Pancreas (tissue), 10 donors: ENCODE measurements around the gene NT5DC1. TPM values are rescaled to one million over a fixed set of nuclear protein-coding genes. Genes with fewer than 3 reads are reported as not detected.
"Not testable (repeated sequence)": the region's sequence is repeated elsewhere in the genome, so short reads cannot be mapped to it uniquely, and the experiment has no call there.

Experiments
- ATAC-seq, 4 donors: fragments of 200-7000 bp; cut with Tn5 transposase; one replicate each; pipeline versions ENCODE4 v1.8.0 to v1.9.1; 2020; ENCODE audit warnings: mild to moderate bottlenecking in 4 of 4, moderate library complexity in 4 of 4
- DNase-seq, 6 donors: peaks; one replicate each; pipeline ENCODE4 v3.0.0-alpha.2; 2020
- FAIRE-seq: peaks from 2 replicates; lab custom pipeline; 2012; peaks lifted over from hg19 to GRCh38; lab: Jason Lieb, UNC
- H3K27ac ChIP-seq, 4 donors: fragments of 200-600 bp; sonication (generic); 1 replicate in 3 of 4; 2 replicates in 1 of 4; pipeline versions ENCODE4 v1.5.0 to v1.8.0; 2020
- H3K27me3 ChIP-seq, 4 donors: fragments of 200-600 bp; one replicate each; pipeline ENCODE4 v1.8.0; 2021
- H3K36me3 ChIP-seq, 3 donors: fragments of 200-600 bp; sonication (generic) in 1 of 3; one replicate each; pipeline versions ENCODE4 v1.5.0 to v1.8.0; 2020 to 2021
- H3K4me1 ChIP-seq, 3 donors: fragments of 200-600 bp; one replicate each; pipeline ENCODE4 v1.8.0; 2021
- H3K4me3 ChIP-seq, 4 donors: fragments of 200-600 bp; sonication (generic) in 2 of 4; one replicate each; pipeline versions ENCODE4 v1.5.0 to v1.8.0; 2020 to 2021
- H3K9me3 ChIP-seq, 4 donors: fragments of 200-600 bp; one replicate each; pipeline ENCODE4 v1.8.0; 2021
- CTCF ChIP-seq, 4 donors: fragments of 200-600 bp; sonication (generic) in 3 of 4; IDR thresholded peaks; one replicate each; pipeline versions ENCODE4 v1.5.0 to v1.8.0; 2021; ENCODE audit warnings: antibody characterized with exemption in 4 of 4
- WGBS, 2 donors: extraction: QIAGEN DNeasy Blood & Tissue Kit; methylation state at CpG; one replicate each; pipeline ENCODE4 v1.1.7; 2013; 5-methylcytosine and 5-hydroxymethylcytosine counted together
- intact Hi-C, 3 donors: fragments of 100-400 bp; cut with DNase I; formaldehyde crosslinking; loops; one replicate each; pipeline versions ENCODE4 v1.11.1 to v1.14.2; 2022
- polyA plus RNA-seq, 2 donors: library from polyadenylated mRNA; stranded (reverse); fragments of 200-250 nt; gene quantifications; one replicate each; pipeline ENCODE4 v1.2.3, GENCODE V29; 2013
- total RNA-seq, 6 donors: library from RNA; stranded (reverse); fragmentation: NEBNext Ultra II Directional in 4 of 6; extraction: Animal tissue kit (Norgen Biotek cat#: 25700) in 4 of 6; gene quantifications; one replicate each; pipeline versions ENCODE4 v1.2.1 to v1.2.4, GENCODE V29; 2021 to 2023
- donor health status: healthy with polysubstance abuse.
- donor health status: DM: no; HTN: no; CAD: no; lungs with moderate emphysema.
- donor health status: DM: no; HTN: no; CAD: no.
- donor health status: control.
- donor health status: control.
- donor health status: Bipolar disorder and iron deficiency.
- donor health status: DM: yes; HTN: yes; CAD: no.
- donor health status: DM: no; HTN: no; CAD: no.
- donor health status: DM: no; HTN: no; CAD: no.
- donor health status: DM: yes; HTN: yes; CAD: no.

The NT5DC1 gene
- total and polyA plus RNA-seq, 8 donors: 4.4 to 28.3 (median 20.4) TPM

- ATAC-seq (no peak), DNase-seq (no peak), FAIRE-seq (no peak)
- H3K27ac ChIP-seq: no peak overlapping the region
- H3K4me1 ChIP-seq: no peaks in the 10 kb centered on the region
- no peaks in the 10 kb centered on the region for H3K27me3 ChIP-seq
- H3K36me3 ChIP-seq: no peaks in the 10 kb centered on the region
- no peak overlapping the region for H3K4me3 ChIP-seq
- 71 to 74% methylated on average over 4 of the region's 4 CpGs for WGBS, 2 donors
- no peak for TF ChIP-seq CTCF (IDR thresholded peaks at IDR 0.05)
- H3K9me3 ChIP-seq: no peaks in the 10 kb centered on the region
- intact Hi-C loops: loop anchor here in 1 of 3 donors (10.0 kb wide), 1 partner anchor 73 kb away; no protein-coding TSS in a partner anchor
These were observed 13.1 kb upstream of the NT5DC1 start for GRCh38 chr6:116087437-116088027.

GRCh38 chr6:116088946-116089345 is 11.7 kb upstream of the NT5DC1 start:
- ATAC-seq (no peak), FAIRE-seq (no peak), DNase-seq (no peak)
- no peak overlapping the region for H3K4me3 ChIP-seq
- no peaks in the 10 kb centered on the region for H3K4me1 ChIP-seq
- no peaks in the 10 kb centered on the region for H3K9me3 ChIP-seq
- no peaks in the 10 kb centered on the region for H3K36me3 ChIP-seq
- no peaks in the 10 kb centered on the region for H3K27me3 ChIP-seq
- intact Hi-C loops: loop anchor here in 1 of 3 donors (10.0 kb wide), 1 partner anchor 74 kb away; no protein-coding TSS in a partner anchor
- no peak overlapping the region for H3K27ac ChIP-seq
- no peak for TF ChIP-seq CTCF (IDR thresholded peaks at IDR 0.05)

GRCh38 chr6:116090251-116090650 is 10.4 kb upstream of the NT5DC1 start:
- Histone ChIP-seq H3K4me1 (no peaks in the 10 kb centered on the region), H3K4me3 (no peak overlapping the region), H3K36me3 (no peaks in the 10 kb centered on the region), H3K9me3 (no peaks in the 10 kb centered on the region), H3K27me3 (no peaks in the 10 kb centered on the region), H3K27ac (no peak overlapping the region)
- TF ChIP-seq CTCF (IDR thresholded peaks at IDR 0.05): no peak
- FAIRE-seq (no peak), DNase-seq (no peak), ATAC-seq (no peak)
- WGBS, 2 donors: 91% methylated on average over 2 of the region's 2 CpGs
- intact Hi-C loops: loop anchor here in 1 of 3 donors (5.0 kb wide), 1 partner anchor 78 kb away; no protein-coding TSS in a partner anchor

- intact Hi-C loops: loop anchor here in 1 of 3 donors (5.0 kb wide), 1 partner anchor 82 kb away; no protein-coding TSS in a partner anchor
- DNase-seq (no peak), FAIRE-seq (no peak), ATAC-seq (no peak)
- no peak for TF ChIP-seq CTCF (IDR thresholded peaks at IDR 0.05)
- no peaks in the 10 kb centered on the region for H3K4me1 ChIP-seq
- no peaks in the 10 kb centered on the region for H3K27me3 ChIP-seq
- WGBS, 2 donors: 92 to 94% methylated on average over 7 of the region's 7 CpGs
- no peak overlapping the region for H3K4me3 ChIP-seq
- no peaks in the 10 kb centered on the region for H3K36me3 ChIP-seq
- no peaks in the 10 kb centered on the region for H3K9me3 ChIP-seq
- H3K27ac ChIP-seq: no peak overlapping the region
These were observed 6.6 kb upstream of the NT5DC1 start for GRCh38 chr6:116094041-116094440.

- H3K4me1 ChIP-seq, H3K9me3 ChIP-seq, H3K27me3 ChIP-seq, DNase-seq, H3K27ac ChIP-seq, H3K4me3 ChIP-seq, H3K36me3 ChIP-seq, FAIRE-seq, ATAC-seq, intact Hi-C loops: not testable (repeated sequence)
- WGBS, 2 donors: 79 to 90% methylated on average over 9 of the region's 9 CpGs
These were observed 4.4 kb upstream of the NT5DC1 start for GRCh38 chr6:116096048-116096759.
